DLD1 (cell line): ENCODE measurements around the gene PDYN.

Experiments
- in situ Hi-C: cut with HindIII; loops from 2 replicates; pipeline ENCODE4 v1.10.0; 2017; ENCODE audit warnings: low sequenced_read_pairs

Gene PDYN

DNA sequence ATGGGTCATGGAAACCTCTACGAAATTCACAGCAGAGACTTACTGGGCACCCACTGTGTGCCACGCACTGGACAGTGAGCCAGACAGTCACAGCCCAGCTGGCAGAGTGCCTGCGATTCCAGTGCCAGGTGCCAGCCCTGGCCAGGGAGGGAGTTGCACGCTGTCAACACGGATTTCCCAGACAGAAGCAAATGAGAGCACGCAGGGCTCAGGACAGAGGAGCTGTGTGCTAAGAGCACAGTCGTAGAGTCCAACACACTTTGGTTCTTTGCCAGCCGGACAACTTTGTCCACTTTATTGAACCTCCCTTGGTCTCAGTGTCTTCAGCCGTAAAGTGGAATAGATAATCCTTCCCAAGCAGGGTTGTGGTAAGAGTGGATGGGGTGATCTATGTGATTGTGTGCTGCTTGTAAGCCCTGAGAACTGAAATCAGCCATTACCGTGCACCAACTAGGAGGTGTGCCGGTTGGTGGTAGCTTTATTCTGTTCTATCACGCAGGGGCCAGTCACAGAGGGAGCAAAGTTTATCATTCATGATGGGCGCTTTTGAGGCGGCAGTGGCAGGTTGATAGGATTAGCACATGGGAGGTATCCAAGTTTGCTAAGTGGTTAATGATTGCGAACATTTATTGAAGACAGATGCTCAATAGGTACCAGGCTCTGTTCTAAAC is 58.0 kb downstream of the PDYN start:
- in situ Hi-C loops: no loop called here

DNA sequence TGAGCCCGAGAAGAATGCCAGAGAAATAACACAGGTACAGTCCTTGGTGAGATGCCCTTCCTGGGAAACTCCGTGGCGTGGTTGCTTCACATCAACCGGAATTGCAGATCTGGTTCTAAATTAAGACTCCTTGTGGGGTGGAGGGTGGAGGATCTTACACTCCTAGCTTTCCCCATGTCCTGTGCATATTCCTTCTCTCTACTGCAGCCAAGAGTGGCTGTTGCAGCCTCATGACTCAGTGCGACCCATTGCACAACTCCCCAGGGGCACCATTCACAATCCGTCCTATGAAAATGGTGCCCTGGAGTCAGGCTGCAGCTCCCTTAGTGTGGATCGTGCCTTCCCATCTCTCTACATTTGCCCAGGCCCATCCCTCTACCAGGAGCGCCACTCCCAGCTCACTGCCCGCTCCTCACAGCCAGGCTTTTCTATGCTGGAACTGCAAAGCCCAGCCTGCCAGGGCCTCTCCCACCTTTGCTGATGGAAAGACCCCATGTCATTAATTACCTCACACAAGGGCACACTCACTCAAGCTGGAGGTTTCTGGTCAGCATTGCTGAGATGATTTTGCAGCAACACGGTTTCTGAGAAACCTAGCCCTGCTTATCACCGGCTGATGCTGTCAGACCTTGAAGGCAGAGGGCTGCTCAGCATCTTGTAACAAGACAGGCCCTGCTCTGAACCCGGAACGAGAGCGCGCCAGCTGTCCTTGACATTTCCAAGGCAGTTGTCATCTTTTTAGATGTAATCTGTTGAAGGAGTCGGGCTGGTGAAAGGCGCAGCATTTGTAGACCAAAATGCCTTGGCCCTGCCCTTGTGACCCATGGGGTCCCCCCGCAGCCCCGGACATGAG is 58.9 kb downstream of the PDYN start:
- in situ Hi-C loops: no loop called here

GRCh38 chr20:1934156-1934555 is 59.7 kb downstream of the PDYN start:
- in situ Hi-C loops: no loop called here

GRCh38 chr20:1933465-1933870 is 60.4 kb downstream of the PDYN start:
- in situ Hi-C loops: no loop called here

DNA sequence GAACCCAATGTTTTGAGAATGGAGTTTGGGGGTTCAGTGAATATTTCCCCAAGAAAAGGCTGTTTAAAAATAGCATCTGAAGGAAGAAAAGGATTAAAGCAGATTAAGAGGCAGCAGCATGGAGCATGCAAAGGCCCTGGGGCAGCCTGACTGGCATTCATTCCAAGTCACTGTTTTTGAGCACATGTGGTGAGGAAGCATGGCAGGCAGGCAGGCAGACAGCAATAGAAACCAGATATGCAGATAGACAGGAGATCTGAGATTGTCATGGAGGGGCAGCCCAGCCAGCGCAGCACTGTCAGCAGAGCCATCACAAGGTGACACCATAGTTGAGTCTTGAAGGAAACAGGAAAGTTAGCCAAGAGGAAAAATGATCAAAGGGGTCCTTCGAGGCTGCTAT is 60.9 kb downstream of the PDYN start:
- in situ Hi-C loops: no loop called here

DNA sequence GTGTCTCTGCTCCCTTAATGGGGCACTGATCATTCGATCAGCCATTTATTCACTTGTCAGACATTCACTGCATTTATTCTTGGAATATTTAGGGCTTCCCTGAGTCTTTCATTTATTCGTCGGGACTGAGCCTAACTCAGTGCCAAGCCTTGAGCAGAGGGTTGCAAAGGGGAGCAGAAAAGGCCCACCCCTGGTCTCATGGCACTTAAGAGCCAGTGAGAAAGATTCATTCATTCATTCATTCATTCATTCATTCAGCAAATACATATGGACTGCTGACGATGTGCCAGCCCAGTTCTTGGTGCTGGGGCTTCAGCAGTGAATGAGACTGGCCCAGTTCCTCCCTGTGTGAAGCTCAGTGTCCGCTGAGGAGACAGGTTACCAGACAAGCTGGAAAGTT is 62.0 kb downstream of the PDYN start:
- in situ Hi-C loops: no loop called here

DNA sequence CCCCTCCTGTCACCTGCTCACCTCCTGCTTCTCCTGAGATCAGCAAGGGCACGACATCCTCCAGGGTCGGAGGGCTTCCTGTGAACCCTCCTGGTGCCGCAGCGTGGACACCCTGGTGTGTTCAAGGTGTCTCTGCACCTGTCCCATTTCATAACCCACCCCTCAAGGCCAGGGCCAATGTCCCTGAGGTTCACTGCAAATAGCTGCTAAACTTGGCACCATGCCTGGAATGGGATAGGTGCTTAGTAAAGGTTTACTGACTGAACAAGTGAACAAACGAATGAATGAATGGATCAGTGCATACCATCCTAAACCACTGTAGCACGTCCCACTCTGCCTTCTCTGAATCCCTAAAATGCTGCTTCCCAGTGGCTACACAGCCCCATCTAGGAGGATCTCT is 63.7 kb downstream of the PDYN start:
- in situ Hi-C loops: no loop called here

- in situ Hi-C loops: no loop called here
These were observed 64.4 kb downstream of the PDYN start for GRCh38 chr20:1929460-1929859.

DNA sequence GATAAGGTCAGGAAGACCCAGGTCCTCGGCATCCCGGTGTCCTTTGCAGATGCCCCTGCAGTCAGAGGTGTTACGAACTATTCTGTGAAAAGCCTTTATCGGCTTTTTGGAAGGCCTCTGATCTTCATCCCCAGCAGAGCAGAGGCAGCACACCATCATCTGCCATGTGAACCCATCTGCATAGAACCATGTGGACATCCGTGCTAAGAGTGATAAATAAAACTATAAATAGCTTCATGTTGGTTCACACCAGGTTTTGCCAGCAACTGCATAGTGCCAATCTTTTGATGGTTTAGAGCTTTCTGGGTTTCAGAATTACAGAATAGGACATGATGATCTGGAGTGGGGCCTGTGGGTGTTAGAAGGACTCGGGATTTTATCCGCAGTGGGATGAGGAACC is 65.1 kb downstream of the PDYN start:
- in situ Hi-C loops: no loop called here
